Measurements from ENCODE around the gene FAM9C. TPM values are rescaled to one million over a fixed set of nuclear protein-coding genes. Genes with fewer than 3 reads are reported as not detected.

Gene FAM9C
- total and polyA plus RNA-seq, 2 donors from 2014 or later = not detected

- DNase-seq (no peak), FAIRE-seq (no peak)
- Histone ChIP-seq H3K27me3 (ENCODE audit: control insufficient read depth, insufficient read depth, low read length) (no peaks in the 10 kb centered on the region), H3K4me1 (ENCODE audit: control insufficient read depth in 2 of 3, insufficient read depth in 2 of 3, low read depth in 1 of 3, low read length in 3 of 3) (no peaks in the 10 kb centered on the region), H3K27ac (ENCODE audit: low read depth in 2 of 2, low read length in 2 of 2) (peak overlapping the region in 1 of 2 donors; percentile 37), H3K36me3 (ENCODE audit: control insufficient read depth in 2 of 3, insufficient read depth in 3 of 3, low read length in 3 of 3) (no peaks in the 10 kb centered on the region), H3K4me3 (ENCODE audit: low read length in 3 of 3) (no peak overlapping the region), H3K9me3 (ENCODE audit: control insufficient read depth in 2 of 3, insufficient read depth in 1 of 3, low read length in 3 of 3) (no peaks in the 10 kb centered on the region), H3K9ac (ENCODE audit: low read length in 3 of 3) (no peak overlapping the region)
- intact Hi-C loops (cut with DNase I) = no loop called here
- TF ChIP-seq CTCF (IDR thresholded peaks at IDR 0.05; ENCODE audit: borderline replicate concordance, extremely low read depth, insufficient read depth) = no peak
These were observed 46.8 kb upstream of the FAM9C start for GRCh38 chrX:13091111-13091765.

- TF ChIP-seq CTCF (IDR thresholded peaks at IDR 0.05; ENCODE audit: borderline replicate concordance, extremely low read depth, insufficient read depth) = no peak
- peak in 1 of 5 donors; percentile 33 for DNase-seq
- no peak for FAIRE-seq
These were observed 46.1 kb upstream of the FAM9C start for GRCh38 chrX:13090339-13091110.

GRCh38 chrX:13090027-13090338 is 45.6 kb upstream of the FAM9C start:
- intact Hi-C loops (cut with DNase I) = no loop called here
- H3K36me3 ChIP-seq (ENCODE audit: control insufficient read depth in 2 of 3, insufficient read depth in 3 of 3, low read length in 3 of 3) = no peaks in the 10 kb centered on the region
- no peaks in the 10 kb centered on the region for H3K27me3 ChIP-seq (ENCODE audit: control insufficient read depth, insufficient read depth, low read length)
- peak overlapping the region in 1 of 2 donors; percentile 37 for H3K27ac ChIP-seq (ENCODE audit: low read depth in 2 of 2, low read length in 2 of 2)
- no peak overlapping the region for H3K4me3 ChIP-seq (ENCODE audit: low read length in 3 of 3)
- H3K4me1 ChIP-seq (ENCODE audit: control insufficient read depth in 2 of 3, insufficient read depth in 2 of 3, low read depth in 1 of 3, low read length in 3 of 3) = no peaks in the 10 kb centered on the region
- TF ChIP-seq CTCF (IDR thresholded peaks at IDR 0.05; ENCODE audit: borderline replicate concordance, extremely low read depth, insufficient read depth) = no peak
- FAIRE-seq (no peak), DNase-seq (no peak)
- no peaks in the 10 kb centered on the region for H3K9me3 ChIP-seq (ENCODE audit: control insufficient read depth in 2 of 3, insufficient read depth in 1 of 3, low read length in 3 of 3)
- H3K9ac ChIP-seq (ENCODE audit: low read length in 3 of 3) = no peak overlapping the region

More at GRCh38 chrX:13090339-13091110, 46.1 kb upstream of the FAM9C start:
- H3K36me3 ChIP-seq (ENCODE audit: control insufficient read depth in 2 of 3, insufficient read depth in 3 of 3, low read length in 3 of 3) = no peaks in the 10 kb centered on the region
- H3K9ac ChIP-seq (ENCODE audit: low read length in 3 of 3) = no peak overlapping the region
- H3K9me3 ChIP-seq (ENCODE audit: control insufficient read depth in 2 of 3, insufficient read depth in 1 of 3, low read length in 3 of 3) = no peaks in the 10 kb centered on the region
- no peaks in the 10 kb centered on the region for H3K27me3 ChIP-seq (ENCODE audit: control insufficient read depth, insufficient read depth, low read length)
- H3K27ac ChIP-seq (ENCODE audit: low read depth in 2 of 2, low read length in 2 of 2) = peak overlapping the region in 1 of 2 donors; percentile 37
- intact Hi-C loops (cut with DNase I) = no loop called here
- H3K4me3 ChIP-seq (ENCODE audit: low read length in 3 of 3) = no peak overlapping the region
- H3K4me1 ChIP-seq (ENCODE audit: control insufficient read depth in 2 of 3, insufficient read depth in 2 of 3, low read depth in 1 of 3, low read length in 3 of 3) = no peaks in the 10 kb centered on the region
